Suppressor macrophage treated with lipopolysaccharide for 1 hour (primary cell): Measurements from ENCODE around the gene OR10P1.

Source experiments
- DNase-seq, 3 donors: peaks; one replicate each; pipeline ENCODE4 v3.0.0-alpha.2; 2020 to 2022

The OR10P1 gene

GRCh38 chr12:55652352-55652751 lies 15.7 kb downstream of the OR10P1 start:
- DNase-seq = peak; percentile 47 to 65 (median 49)

DNA sequence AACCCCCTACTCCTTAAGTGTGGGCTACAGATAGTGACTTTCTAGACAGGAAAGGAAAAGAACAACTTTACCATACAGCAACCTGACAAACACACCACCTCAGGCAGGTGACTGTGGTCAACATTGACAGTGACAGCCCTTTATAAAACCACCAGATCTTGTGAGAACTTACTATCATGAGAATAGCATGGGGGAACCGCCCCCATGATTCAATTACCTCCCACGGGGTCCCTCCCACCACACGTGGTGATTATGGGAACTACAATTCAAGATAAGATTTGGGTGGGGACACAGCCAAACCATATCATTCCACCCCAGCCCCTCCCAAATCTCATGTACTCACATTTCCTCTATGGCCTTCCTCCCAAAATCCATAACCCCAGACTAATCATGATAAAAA lies 16.3 kb downstream of the OR10P1 start:
- no peak for DNase-seq

GRCh38 chr12:55654511-55655214 lies 18.0 kb downstream of the OR10P1 start:
- peak in 1 of 3 donors; percentile 15 for DNase-seq

DNA sequence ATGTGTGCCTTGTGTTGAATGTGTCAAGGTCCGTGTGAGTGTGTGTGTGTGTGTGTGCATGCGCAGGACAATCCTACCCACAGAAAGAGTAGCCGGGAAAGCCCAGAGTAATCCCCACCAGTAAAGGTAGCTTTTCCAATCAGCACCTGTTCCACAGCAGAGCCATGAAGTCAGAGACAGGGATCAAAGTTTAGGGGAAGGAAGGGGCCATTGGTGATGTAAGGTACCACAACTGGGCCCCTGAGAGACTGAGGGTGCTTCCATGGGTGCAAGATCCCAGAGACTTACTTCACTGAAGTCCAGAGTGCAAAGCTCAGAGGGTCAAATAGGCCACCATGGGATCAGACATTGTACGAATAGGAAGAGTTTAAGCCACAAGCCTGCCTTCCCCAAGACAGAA lies 20.5 kb downstream of the OR10P1 start:
- no peak for DNase-seq

- no peak for DNase-seq
Observed at GRCh38 chr12:55658212-55658611, 21.5 kb downstream of the OR10P1 start.

GRCh38 chr12:55658635-55659391 lies 22.1 kb downstream of the OR10P1 start:
- no peak for DNase-seq

DNA sequence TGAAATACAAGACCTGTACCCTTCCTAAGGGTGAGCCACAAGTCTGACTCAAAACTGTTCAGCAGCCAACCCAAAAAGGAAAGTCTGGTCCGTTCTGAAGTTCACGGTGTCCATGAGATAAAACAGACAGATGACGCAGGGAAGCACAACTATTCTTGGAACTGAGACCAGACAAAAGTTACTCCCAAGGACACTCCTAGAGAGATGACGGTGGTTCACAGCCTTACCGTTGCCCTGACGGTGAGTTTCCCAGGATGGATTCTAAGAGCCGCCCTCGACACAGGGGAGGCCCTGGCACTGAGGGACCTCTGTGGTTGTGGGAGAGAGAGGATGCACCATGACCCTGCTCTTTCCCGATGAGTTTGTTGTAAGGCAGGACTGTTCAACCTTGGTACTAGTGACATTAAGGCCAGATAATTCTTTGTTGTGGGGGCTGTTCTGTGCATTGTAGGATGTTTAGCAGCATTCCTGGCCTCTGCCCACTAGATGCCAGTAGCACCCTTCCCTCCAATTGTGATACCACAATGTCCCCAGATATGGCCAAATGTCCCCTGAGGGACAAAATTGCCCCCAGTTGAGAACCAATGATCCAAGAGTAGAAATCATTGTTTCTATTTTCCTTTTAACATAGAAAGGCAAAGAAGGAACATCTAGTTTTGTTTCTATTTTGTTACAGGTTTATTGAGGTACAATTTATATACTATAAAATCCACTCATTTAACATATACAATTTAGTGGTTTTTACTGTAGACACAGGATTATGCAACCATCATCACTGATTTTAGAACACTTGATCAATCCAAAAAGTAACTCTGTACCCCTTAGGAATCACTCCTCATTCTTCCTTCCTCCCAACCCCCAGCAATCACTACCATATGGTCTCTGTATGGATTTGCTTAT lies 23.0 kb downstream of the OR10P1 start:
- peak; percentile 70 to 76 (median 70) for DNase-seq

- no peak for DNase-seq
Observed at GRCh38 chr12:55663391-55663790, 26.7 kb downstream of the OR10P1 start.

DNA sequence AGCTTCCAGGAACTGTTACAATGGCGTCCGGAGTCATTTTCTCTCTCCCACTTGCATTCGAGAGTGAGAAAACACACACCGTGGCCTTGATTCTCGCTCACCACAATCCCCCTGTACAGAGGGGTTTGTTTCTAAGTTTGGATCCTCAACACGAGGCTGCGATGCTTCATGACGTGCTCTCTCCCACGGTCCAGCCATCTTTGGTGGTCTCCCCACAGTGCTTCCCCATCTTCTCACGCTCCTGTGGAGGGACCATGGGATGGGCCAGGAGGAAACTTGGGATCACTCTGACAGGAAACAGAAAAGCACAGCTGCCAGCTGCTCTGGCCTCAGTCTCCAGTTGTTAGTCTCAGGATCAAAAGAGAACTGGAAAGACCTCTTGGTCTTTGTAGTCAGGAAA lies 28.1 kb downstream of the OR10P1 start:
- no peak for DNase-seq

DNA sequence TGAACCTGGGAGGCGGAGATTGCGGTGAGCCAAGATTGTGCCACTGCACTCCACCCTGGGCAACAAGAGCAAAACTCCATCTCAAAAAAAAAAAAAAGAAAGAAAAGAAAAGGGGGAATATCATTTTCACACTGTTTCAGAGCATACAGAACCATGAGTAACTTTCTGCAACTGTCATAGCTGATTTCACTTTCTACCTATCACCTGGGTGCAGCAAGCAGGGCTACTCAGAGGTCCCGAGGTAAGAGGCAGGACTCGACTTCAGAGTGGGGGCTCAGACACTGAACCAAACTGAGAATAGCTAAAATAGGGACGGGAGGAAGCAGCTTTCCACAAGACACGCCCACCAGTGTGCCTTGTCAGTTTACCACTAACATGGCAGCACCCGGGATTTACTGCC lies 29.8 kb downstream of the OR10P1 start:
- DNase-seq = no peak

DNA sequence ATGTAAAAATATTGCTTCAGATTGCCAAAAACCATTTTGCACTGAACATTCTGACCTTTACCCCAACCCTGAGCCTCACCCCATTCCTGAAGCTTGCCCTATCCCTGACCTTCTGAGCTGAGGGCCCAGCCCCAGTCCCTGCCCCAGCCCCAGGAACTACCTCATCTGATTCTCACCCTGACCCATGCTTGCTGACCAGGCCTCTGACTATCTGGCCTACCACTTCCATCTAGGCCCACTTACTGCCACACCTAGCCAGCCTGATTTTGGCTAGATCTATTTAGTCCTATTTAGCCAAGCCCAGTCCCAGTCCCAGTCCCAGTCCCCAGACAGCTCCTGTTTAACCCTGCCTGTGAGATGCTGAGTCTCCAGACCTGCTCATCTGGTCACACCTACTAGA lies 33.6 kb downstream of the OR10P1 start:
- DNase-seq = no peak

- DNase-seq = no peak
Observed at GRCh38 chr12:55671746-55672145, 35.1 kb downstream of the OR10P1 start.

GRCh38 chr12:55673638-55674037 lies 36.9 kb downstream of the OR10P1 start:
- DNase-seq = peak; percentile 49 to 61 (median 51)

DNA sequence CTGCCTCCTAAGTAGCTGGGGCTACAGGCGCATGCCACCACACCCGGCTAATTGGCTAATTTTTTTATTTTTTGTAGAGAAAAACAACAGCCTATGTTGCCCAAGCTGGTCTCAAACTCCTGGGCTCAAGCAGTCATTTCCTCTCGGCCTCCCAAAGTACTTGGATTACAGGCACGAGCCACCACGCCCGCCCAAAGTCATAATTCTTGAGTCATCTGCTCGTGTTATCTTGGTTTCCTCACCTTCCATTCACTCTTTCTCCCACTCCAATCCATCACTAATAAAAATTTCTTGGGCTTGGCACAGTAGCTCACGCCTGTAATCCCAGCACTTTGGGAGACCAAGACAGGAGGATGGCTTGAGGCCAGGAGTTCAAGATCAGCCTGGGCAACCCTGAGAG lies 39.0 kb downstream of the OR10P1 start:
- peak; percentile 54 to 59 (median 55) for DNase-seq

DNA sequence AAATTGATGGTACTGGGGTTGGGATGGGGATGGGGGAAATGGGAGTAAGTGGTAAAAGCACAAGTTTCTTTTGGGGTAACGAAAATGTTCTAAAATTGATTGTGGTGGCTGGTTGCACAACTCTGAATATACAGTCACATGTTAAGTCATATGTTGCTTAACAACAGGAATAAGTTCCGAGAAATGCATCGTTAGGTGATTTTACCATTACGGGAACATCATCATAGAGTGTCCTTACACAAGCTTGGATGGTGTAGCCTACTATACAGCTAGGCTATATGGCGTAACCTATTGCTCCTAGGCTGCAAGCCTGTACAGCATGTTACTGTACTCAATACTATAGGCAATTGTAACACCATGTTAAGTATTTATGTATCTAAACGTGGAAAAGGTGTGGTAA lies 40.0 kb downstream of the OR10P1 start:
- DNase-seq = peak; percentile 69 to 84 (median 84)

- DNase-seq = no peak
Observed at GRCh38 chr12:55679691-55680090, 43.0 kb downstream of the OR10P1 start.

DNA sequence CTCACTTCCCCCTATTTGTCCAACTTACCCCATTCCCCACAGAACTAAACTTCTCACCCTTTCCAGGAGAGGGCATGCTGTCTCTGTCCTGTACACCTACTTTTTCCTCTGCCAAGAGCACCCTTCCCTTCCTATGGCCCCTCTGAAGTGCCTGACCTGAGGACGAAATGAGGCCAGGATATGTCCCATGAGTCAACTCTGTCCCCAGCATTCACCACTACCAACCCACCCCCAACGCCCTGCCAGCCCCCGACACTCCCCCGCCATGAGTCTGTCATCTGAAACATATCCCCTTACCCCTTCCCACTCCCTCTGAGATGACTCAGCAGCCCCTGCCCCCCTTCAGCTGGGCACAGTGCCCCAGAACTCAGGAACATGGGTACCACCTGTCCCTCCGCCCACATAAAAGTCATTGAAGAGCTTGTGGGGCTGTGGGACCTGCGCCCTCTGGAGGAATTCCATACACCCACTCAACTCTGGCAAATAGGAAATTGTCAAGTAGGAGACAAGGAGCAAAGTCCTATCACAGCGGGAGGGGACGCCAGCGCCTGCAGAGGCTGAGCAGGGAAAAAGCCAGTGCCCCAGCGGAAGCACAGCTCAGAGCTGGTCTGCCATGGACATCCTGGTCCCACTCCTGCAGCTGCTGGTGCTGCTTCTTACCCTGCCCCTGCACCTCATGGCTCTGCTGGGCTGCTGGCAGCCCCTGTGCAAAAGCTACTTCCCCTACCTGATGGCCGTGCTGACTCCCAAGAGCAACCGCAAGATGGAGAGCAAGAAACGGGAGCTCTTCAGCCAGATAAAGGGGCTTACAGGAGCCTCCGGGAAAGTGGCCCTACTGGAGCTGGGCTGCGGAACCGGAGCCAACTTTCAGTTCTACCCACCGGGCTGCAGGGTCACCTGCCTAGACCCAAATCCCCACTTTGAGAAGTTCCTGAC lies 44.7 kb downstream of the OR10P1 start:
- peak; percentile 55 to 59 (median 55) for DNase-seq

- DNase-seq = no peak
Observed at GRCh38 chr12:55682087-55682796, 45.5 kb downstream of the OR10P1 start.

DNA sequence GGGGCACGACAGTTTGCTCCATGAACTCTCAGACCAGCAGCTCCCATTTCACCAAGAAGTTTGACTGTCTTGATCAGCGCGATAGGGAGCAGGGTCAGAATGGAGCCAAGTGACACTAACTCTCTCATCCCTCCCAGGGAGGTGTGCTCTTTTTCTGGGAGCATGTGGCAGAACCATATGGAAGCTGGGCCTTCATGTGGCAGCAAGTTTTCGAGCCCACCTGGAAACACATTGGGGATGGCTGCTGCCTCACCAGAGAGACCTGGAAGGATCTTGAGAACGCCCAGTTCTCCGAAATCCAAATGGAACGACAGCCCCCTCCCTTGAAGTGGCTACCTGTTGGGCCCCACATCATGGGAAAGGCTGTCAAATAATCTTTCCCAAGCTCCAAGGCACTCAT lies 47.0 kb downstream of the OR10P1 start:
- DNase-seq = no peak

DNA sequence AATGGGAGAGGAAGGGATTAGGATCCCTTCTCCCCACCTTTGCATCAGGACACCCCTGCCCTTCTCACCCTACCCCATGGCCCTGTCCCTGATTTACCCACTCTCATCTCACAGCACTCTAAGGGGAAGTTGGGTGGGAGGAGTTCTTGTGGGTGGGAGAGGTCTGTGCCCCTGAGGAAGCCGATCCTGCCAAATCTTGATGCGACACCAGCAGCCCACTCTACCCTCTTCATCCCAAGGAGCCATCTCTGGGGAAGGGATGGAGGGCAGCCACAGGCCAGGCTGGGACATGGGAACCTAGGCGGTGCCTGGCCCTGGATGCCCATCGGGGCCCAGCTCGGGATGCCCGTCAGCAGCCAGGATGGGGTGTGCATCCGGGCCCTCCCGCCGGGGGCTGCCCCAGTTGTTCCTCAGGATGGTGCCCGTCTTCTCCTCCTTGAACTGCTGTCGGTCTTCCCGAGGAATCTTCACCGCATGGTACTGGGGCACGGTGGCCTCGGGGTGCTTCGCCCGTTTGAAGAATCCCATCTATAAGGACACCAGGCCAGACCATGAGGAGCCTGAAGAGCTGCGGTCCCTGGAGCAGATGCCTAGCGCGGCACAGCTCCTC lies 48.2 kb downstream of the OR10P1 start:
- no peak for DNase-seq

- no peak for DNase-seq
Observed at GRCh38 chr12:55685671-55686070, 49.0 kb downstream of the OR10P1 start.
